ENCODE data around the gene COL23A1. TPM values are rescaled to one million over a fixed set of nuclear protein-coding genes. Genes with fewer than 3 reads are reported as not detected.

Gene COL23A1
- polyA plus RNA-seq, 1 donor (not counting 4 experiments of a cell fraction or from before 2014, with no cell fraction given) = not detected

GRCh38 chr5:178398901-178399700, 191.1 kb downstream of the COL23A1 start:
- TF ChIP-seq CTCF (optimal IDR thresholded peaks at IDR 0.05 in 1 of 3, IDR thresholded peaks at IDR 0.05 in 1 of 3, conservative IDR thresholded peaks at IDR 0.05 in 1 of 3; ENCODE audit: extremely low read depth in 1 of 3, insufficient read depth in 2 of 3, low read length in 3 of 3) (no peak), EZH2 (IDR thresholded peaks at IDR 0.05; ENCODE audit: low read length) (no peak)
- no peaks in the 10 kb centered on the region for H3K36me3 ChIP-seq (ENCODE audit: control insufficient read depth in 2 of 2, extremely low read depth in 1 of 2, insufficient read depth in 2 of 2, low read length in 2 of 2)
- H4K20me1 ChIP-seq (ENCODE audit: control insufficient read depth, extremely low read depth, insufficient read depth, low read length) = no peaks in the 10 kb centered on the region
- no peak for FAIRE-seq
- H3K27me3 ChIP-seq (ENCODE audit: control insufficient read depth, extremely low read depth, insufficient read depth, low read length) = no peaks in the 10 kb centered on the region
- H3K9me3 ChIP-seq (ENCODE audit: control insufficient read depth, low read depth, low read length) = no peaks in the 10 kb centered on the region
- H3K79me2 ChIP-seq (ENCODE audit: control insufficient read depth, insufficient read depth, low read length) = no peaks in the 10 kb centered on the region
- dilution Hi-C loops (cut with MboI; ENCODE audit: extremely low pct_ligation_motif_present, low sequenced_read_pairs) = no loop called here
- H3K27ac ChIP-seq (ENCODE audit: control insufficient read depth, insufficient read depth, low read length) = no peak overlapping the region
- no peak for DNase-seq (ENCODE audit: low read depth, low spot score)
- H3K9ac ChIP-seq (ENCODE audit: control insufficient read depth, extremely low read depth, insufficient read depth, low read length) = no peak overlapping the region
- H3K9me1 ChIP-seq (ENCODE audit: control insufficient read depth, extremely low read depth, insufficient read depth, low read length) = no peaks in the 10 kb centered on the region
- no peak overlapping the region for H3K4me3 ChIP-seq (ENCODE audit: control insufficient read depth in 2 of 3, extremely low read depth in 1 of 3, insufficient read depth in 2 of 3, low read depth in 1 of 3, low read length in 3 of 3)
- H2AFZ ChIP-seq (ENCODE audit: control insufficient read depth, low read length) = no peak overlapping the region
- H3K4me1 ChIP-seq (ENCODE audit: control insufficient read depth, extremely low read depth, insufficient read depth, low read length) = no peaks in the 10 kb centered on the region
- no peak overlapping the region for H3K4me2 ChIP-seq (ENCODE audit: control insufficient read depth, extremely low read depth, insufficient read depth, low read depth, low read length)

GRCh38 chr5:178396796-178397720, 193.1 kb downstream of the COL23A1 start:
- Histone ChIP-seq H3K79me2 (ENCODE audit: control insufficient read depth, insufficient read depth, low read length) (no peaks in the 10 kb centered on the region), H3K9ac (ENCODE audit: control insufficient read depth, extremely low read depth, insufficient read depth, low read length) (no peak overlapping the region), H3K4me3 (ENCODE audit: control insufficient read depth in 2 of 3, extremely low read depth in 1 of 3, insufficient read depth in 2 of 3, low read depth in 1 of 3, low read length in 3 of 3) (no peak overlapping the region), H3K9me1 (ENCODE audit: control insufficient read depth, extremely low read depth, insufficient read depth, low read length) (no peaks in the 10 kb centered on the region), H3K27me3 (ENCODE audit: control insufficient read depth, extremely low read depth, insufficient read depth, low read length) (no peaks in the 10 kb centered on the region), H3K9me3 (ENCODE audit: control insufficient read depth, low read depth, low read length) (no peaks in the 10 kb centered on the region), H4K20me1 (ENCODE audit: control insufficient read depth, extremely low read depth, insufficient read depth, low read length) (no peaks in the 10 kb centered on the region), H3K36me3 (ENCODE audit: control insufficient read depth in 2 of 2, extremely low read depth in 1 of 2, insufficient read depth in 2 of 2, low read length in 2 of 2) (no peaks in the 10 kb centered on the region), H2AFZ (ENCODE audit: control insufficient read depth, low read length) (no peak overlapping the region), H3K4me1 (ENCODE audit: control insufficient read depth, extremely low read depth, insufficient read depth, low read length) (no peaks in the 10 kb centered on the region), H3K27ac (ENCODE audit: control insufficient read depth, insufficient read depth, low read length) (no peak overlapping the region), H3K4me2 (ENCODE audit: control insufficient read depth, extremely low read depth, insufficient read depth, low read depth, low read length) (no peak overlapping the region)
- dilution Hi-C loops (cut with MboI; ENCODE audit: extremely low pct_ligation_motif_present, low sequenced_read_pairs) = no loop called here
- no peak for TF ChIP-seq EZH2 (IDR thresholded peaks at IDR 0.05; ENCODE audit: low read length)
- no peak for TF ChIP-seq CTCF (optimal IDR thresholded peaks at IDR 0.05 in 1 of 3, IDR thresholded peaks at IDR 0.05 in 1 of 3, conservative IDR thresholded peaks at IDR 0.05 in 1 of 3; ENCODE audit: extremely low read depth in 1 of 3, insufficient read depth in 2 of 3, low read length in 3 of 3)
- DNase-seq (ENCODE audit: low read depth, low spot score) (no peak), FAIRE-seq (no peak)
